Activated T-cell treated with anti-CD3 and anti-CD28 coated beads for 48 hours (primary cell): ENCODE results near the gene RPL29.

Experiments
- DNase-seq: peaks from one replicate; pipeline ENCODE4 v3.0.0-alpha.2; 2020; ENCODE audit warnings: low read depth

Gene RPL29

DNA sequence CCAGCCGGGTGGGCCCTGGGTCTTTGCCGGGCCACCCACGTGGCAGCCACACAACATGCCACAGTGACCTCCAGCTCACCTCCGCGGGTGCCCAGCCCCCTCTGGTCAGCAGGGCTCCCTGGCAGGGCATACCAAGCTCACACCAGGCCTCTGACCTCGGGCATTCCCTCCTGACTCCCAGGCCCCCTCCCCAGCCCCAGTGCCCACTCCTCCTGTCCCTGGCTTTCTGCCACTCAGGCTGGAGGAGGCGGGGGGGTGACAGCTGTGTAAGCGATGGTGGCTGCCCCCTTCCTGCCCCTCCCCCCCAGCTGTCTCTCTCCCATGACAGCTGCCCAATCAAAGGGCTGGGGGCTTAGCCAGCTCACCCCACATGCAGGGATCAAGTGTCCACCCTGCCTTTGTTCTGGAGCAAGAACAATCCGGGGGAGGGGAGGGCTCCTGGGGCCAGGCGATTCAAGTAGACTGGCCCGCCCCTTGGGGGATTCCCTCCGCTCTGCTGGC lies 31.7 kb downstream of the RPL29 start:
- no peak for DNase-seq

DNA sequence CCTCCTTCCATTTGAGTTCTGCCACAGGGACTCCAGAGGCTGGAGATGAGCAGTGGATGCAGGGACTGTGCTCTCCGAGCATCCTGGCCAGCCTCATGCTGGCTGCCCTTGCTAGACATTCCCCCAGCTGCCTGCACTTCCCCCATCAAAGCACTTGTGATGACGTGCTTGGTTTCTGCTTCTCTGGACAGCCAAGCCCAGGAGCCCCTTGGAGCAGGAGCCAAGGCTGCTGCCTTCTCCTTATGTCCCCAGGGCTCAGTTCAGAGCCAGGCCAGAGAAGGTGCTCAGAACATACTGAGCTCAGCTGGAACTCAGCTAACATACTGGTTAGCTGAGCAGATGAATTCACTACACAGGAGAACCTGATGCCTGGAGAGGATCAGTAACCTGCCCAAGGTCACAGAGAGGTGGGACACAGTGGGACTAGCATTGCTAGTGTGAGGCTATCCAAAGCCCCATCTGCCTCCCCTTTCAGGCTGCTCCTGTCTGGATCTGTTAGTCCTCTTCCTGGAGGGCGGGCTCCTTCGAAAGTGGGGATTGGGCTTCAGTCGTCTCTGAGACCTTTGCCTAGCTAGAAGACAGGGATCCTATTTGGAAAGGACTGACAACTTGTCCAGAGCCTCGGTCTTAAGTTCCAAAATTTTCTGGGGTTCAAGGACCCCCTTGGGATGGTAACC lies 32.7 kb downstream of the RPL29 start:
- no peak for DNase-seq

DNA sequence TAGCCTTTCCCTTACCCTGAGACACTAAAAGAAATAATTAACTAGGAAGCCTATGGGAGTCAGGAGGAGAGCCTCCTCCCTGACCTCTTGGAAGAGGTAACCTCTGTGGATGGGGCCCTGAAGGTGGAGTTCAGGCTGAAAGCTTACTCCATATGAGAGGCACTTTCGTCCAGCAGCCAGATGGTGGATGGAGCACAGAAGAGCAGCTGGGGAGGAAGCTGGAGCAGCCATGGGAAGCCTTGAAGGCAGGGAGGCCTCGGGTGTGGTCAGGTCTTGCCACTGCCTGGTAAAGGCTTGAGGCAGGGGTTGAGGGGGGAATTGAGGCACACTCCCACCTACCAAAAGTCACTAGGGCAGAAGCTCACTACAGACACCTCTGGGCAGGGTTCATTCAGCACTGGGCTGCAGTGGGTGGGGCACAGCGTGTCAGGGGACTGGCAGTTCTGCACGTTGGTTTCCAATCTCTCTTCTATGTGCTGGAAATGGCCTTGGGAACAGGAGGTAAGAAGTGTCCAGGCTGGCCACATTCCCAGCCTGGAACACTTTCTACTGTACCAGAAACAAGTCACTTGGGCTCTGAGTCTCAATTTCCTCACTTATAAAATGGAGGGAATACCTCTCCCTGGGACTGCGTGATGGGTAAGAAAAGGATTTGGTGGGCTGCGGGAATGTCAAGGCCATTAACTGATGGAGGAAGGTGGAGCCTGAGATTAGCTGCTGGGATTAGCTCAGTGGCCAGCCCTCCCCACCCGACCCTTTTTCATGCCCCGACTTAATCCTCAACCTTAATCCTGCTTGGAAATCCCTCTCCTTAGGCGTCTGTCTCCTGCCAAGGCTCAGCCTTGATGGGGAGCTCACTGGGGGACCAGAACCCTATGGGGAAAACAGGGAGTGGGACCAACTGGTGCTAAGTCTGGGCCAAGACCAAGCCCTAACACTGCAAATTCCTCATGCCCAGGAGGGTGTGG lies 33.8 kb downstream of the RPL29 start:
- no peak for DNase-seq

DNA sequence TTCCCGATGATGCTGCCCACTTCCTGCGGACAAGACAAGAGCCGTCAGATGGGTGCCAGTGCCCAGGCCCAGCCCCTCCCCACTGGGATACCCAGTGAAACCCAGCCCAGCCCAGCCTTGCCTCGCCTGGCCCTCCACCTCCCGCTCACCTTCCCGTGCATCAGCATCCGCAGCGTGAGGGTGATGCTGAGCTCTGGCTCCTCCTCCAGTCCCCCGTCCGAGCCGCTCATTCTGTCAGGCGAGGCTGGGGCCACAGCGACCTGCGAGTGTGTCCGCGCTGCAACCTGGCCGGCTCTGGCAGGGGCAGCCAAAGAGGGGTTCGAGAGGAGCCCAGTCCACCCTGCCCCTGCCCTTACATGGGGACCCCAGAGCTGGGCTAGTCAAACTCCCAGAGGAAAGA lies 34.7 kb downstream of the RPL29 start:
- DNase-seq: no peak

DNA sequence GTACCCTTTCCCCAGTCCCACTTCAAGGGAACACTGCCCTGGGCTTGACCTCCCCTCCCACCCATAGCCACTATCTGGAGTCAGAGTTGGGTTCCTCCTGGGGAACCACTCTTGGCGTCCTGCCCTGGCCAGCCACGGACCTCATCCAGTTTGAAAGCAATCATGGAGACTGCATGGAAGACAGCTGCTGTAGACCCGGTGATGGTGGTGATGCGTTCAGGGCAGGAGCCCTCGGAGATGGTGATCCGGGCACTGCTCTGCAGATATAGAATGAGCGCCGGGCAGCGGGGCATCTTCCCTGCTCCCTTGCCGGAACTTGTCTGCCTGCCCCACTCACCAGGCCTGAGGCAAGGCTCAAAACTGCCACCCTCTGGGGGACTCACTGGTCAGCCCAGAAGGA lies 35.3 kb downstream of the RPL29 start:
- no peak for DNase-seq

DNA sequence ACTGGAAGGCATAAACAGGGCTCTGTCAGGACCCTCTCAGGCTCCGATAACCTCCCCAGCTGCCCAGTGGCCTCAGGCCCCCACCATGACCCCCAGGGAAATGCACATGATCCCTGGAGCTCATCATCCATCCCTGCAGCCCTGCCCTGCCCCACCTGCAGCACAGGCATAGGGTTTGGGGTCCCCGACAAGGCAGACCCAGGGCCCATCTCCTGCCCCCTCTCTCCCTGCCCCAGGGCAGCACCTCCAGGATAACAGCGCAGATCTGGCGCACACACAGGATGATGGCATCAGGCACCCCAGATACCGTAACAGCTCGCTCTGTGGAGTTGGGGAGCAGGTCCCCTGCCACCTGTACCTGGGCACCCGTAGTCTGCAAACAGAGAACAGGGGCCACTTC lies 36.0 kb downstream of the RPL29 start:
- DNase-seq: no peak

DNA sequence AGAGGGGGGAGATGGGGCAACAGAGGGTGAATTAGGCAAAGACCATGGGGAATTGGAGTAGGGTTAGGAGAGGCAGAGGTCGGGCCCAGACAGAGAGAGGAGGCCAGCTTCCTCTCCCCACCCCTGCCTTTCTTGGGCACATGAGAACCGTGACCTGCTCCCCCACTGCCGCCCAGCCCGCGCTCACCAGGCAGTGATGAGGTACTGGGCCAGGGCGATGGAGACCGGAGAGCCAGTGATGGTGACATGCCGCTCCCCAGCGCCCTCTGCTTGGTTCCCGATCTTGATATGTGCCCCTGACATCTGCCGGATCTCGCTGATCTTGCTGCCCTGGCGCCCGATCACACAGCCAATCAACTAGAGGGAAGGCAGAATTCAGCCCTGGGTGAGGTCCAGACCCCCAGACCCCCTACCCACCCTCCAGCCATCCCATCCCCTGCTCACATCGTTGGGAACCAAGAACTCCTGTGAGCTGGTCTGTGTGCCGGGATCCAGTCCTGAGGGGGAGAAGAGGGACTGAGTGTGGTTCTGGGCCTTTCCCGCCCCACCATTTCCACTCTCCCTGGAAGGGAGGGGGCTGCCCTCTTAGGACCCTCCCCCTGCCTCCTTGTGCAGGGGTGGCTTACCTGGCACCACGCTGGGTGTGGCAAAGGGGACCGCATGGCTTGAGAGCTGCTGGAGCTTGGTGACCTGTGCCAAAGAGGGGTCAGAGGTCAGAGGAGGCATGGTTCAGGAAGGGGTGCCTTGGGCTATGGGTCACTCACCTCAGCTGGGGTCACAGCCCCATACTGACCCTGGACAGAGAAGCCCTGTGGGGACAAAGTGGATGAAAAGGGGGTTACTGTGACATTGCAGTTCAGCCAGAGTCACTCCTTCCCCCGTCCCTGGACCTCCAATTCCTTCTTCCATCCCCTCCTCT lies 36.8 kb downstream of the RPL29 start:
- DNase-seq: no peak

DNA sequence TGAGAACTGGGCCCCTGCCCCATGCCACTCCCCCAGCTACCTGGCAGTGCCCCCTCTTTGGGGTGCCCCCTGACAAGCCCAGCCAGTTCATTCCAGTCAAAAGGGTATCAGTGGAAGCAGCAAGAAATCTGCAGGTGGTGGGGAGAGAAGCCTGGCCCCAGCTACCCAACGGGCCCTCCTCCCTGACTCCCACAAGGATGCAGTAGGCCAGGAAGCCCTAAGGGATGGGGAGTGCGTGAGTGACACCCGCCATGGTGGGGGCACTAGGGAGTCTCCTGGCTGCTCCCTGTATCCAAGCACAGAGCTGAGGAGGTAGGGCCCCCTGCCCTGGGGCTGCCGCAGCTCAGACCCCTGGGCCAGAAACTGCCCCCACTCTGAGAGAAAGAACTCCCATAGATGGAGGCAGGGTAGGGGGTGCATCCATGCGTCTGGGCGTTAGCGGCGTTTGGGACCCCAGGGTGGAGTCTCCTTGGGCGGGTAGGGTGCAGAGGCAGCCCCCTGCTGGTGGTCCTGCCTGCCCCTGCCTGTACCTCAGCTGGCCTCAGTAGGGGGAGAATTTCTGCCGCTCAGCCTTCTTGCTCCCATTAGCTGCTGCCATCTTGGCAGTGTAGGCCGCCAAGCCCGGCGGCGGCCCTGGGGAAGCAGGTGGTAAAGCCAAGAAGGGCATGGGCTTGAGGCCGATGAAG lies 38.0 kb downstream of the RPL29 start:
- DNase-seq: no peak

DNA sequence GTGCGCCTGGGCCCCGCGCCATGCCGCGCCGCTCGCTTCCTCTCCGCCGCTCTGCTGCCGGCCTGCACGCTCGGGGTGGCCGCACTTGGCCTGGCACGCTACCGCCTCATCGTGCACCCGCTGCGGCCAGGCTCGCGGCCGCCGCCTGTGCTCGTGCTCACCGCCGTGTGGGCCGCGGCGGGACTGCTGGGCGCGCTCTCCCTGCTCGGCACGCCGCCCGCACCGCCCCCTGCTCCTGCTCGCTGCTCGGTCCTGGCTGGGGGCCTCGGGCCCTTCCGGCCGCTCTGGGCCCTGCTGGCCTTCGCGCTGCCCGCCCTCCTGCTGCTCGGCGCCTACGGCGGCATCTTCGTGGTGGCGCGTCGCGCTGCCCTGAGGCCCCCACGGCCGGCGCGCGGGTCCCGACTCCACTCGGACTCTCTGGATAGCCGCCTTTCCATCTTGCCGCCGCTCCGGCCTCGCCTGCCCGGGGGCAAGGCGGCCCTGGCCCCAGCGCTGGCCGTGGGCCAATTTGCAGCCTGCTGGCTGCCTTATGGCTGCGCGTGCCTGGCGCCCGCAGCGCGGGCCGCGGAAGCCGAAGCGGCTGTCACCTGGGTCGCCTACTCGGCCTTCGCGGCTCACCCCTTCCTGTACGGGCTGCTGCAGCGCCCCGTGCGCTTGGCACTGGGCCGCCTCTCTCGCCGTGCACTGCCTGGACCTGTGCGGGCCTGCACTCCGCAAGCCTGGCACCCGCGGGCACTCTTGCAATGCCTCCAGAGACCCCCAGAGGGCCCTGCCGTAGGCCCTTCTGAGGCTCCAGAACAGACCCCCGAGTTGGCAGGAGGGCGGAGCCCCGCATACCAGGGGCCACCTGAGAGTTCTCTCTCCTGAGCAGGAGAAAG lies 39.6 kb downstream of the RPL29 start:
- DNase-seq: peak; percentile 41

DNA sequence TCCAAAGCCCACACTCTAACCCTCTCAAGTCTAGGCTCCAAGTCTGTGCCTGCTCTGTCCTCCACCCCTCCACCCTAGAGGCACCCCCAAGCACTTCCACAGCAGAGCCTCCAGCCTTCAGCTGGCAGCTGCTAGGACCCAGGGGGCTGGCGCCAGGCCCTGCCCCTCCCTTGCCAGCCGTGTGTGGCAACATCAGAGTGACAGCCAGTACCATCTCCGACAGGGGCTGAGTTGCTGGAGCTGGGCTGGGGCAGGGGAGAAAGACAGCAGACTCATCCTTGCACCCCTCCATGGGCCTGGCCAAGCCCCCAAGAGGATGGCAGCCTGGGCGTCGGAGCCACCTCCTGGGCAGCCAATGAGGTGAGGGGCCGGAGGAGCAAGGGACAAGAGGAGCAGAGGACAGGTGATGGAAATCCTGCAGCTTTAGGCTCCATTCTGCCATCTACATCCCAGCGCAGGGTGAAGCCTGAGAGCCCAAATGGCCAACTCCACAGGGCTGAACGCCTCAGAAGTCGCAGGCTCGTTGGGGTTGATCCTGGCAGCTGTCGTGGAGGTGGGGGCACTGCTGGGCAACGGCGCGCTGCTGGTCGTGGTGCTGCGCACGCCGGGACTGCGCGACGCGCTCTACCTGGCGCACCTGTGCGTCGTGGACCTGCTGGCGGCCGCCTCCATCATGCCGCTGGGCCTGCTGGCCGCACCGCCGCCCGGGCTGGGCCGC lies 40.4 kb downstream of the RPL29 start, which contains the start of gene GPR62:
Gene GPR62, plus strand, starts transcription at position 207 of the 718 bp plus-strand sequence. Its CDS starts 272 bp downstream, at position 479.
- no peak for DNase-seq

DNA sequence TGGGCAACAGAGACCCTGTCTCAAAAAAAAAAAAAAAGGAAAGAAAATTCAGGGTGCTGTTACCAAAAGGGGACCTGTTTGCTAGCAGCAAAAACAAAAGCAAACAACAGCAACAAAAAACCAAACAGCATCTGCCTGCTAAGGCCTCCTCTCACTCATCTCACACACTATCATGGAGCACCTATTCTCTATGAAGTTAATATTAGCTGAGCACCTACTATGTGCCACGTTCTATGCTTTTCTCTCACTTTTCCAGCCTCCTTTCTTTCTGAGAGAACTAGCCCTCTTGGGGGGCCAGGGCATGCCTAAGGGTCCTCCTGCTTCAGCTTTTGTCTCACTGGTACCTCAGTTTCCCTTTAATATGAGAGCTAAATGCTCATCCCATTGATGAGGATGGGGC lies 41.0 kb downstream of the RPL29 start:
- no peak for DNase-seq

DNA sequence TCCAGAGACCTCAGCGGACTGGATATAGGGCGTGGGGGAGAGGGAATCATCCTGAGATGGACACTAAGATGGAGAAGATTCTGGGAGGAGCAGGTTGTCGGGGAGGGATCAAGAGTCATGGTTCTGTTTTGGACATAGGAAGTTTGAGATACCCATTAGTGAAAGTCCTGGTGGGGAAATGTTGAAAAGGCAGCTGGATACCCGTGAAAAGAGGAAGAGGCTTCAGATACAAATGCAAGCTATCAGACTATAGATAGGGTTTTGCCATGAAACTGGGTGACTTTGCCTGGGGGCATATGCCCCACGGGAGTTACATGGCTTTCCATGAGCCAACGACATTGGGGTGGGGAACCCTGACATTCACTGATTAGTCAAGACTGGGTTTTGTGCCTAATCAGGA lies 41.6 kb downstream of the RPL29 start:
- DNase-seq: no peak

DNA sequence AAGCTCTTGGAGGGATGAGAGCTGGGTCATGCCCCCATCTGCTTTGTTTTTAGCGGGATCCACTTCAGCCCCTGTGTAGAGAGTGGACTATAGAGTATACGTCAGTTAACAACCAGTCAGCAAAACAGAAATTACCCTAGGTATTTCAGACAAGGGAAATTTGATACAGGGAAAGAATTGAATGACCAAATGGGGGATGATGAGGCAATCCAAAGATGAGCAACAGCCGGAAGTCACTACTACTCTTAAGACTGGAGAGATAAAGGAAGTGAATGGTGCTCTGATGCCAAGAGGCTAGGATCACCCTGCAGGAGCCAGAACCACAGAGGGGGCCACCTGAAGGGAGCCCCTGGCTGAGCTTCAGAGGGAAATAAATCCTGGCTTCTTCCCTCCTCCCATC lies 42.2 kb downstream of the RPL29 start:
- no peak for DNase-seq

DNA sequence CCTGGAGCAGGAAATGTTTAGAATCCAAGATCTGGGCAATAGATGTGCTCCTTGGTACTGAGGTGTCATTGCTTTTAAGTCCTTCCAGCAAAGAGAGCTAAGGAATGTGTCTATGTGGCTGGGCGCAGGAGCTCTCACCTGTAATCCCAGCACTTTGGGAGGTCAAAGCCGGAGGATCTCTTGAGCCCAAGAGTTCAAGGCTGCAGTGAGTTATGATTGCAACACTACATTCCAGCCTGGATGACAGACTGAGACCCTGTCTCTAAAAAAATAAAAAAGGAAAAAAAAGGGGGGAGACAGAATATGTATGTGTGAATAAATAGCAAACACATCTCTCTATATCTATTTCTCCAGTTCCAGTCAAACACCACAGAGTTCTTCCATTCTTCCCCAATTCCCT lies 44.8 kb downstream of the RPL29 start:
- no peak for DNase-seq

DNA sequence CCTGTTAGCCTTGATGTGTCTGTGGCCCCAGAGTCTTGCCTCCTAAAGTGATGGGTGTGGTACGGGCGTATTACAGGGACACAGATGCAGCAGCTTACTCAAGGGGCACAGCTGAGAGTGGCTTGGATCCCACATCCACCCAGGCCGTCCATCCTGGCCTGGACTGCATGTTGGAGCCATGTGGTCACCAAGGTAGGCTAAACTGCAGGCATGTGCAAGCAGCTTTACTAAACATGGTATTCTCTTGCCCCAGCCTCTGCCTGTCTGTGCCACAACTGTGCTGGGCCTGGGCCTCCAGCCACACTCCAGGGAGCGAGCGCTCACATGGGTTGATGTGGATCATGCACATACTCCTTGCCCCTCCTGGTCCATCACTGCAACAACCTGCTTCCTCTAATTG lies 46.6 kb downstream of the RPL29 start:
- no peak for DNase-seq

DNA sequence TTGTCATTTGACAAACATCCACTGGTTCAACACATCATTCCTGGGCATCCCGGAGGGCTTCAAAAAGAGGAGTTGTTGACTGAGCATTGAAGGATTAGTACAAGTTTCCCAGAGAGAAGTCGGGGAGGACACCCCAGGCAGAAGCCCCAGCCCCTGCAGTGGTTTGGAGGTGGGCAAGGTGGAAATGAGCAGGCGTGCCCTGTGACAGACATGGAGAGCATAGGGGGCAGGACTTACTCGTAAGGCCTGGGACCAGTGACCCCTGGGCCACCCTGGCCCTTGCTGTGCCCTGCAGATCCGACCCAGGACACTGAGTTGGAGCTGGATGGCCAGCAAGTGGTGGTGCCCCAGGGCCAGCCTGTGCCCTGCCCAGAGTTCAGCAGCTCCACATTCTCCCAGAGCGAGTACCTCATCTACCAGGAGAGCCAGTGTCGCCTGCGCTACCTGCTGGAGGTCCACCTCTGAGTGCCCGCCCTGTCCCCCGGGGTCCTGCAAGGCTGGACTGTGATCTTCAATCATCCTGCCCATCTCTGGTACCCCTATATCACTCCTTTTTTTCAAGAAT lies 47.6 kb downstream of the RPL29 start:
- DNase-seq: no peak

DNA sequence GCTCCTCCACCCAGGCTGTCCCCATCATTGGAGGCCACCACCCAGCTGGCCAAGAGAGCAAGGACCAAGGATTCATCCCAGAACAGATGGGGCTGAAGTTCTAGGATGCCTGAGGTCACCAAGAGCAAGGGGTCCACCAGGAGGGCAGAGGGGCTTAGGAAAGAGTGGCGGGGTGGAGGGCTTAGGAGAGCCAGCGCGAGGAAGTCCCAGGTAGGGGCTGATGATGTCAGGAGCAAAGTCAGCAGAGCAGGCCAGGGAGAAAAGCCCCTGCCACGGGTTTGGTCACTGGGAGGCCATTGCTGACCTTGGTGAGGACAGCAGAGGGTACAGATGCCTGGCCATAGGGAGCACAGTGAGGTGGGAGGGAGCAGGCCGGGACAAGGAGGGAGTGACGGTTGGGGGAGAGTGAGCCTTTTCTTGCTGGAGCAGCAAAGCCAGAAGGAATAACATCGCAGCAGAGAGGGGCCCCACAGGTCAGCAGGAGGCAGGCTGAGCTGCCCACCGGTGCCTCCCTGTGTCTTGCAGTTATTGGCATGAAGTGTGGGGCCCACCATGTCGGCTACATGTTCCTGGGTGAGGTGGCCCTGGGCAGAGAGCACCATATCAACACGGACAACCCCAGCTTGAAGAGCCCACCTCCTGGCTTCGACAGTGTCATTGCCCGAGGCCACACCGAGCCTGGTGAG lies 48.3 kb downstream of the RPL29 start:
- DNase-seq: no peak

DNA sequence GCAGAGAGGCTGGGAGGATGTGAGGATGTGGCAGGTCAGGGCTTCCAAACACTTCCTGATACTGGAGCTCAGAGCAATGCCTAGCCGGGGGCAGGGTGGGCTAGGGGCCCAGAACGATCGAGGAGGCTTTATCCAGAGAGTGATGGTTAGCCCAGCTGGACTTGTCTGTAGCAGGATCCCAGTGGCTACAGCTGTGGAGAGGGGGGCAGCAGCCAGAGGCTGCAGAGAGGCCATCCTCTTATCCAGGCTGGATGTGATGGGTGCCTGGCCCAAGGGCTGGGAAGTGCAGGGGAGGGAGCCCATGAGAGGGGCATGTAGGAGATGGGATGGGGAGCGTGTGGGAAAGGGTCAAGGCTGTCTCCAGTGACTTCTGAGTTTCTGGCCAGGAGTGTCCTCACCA lies 48.9 kb downstream of the RPL29 start:
- DNase-seq: no peak
